Astrocyte (in vitro differentiated cells and primary cell): Measurements from ENCODE around the gene NPFF. TPM values are rescaled to one million over a fixed set of nuclear protein-coding genes. Genes with fewer than 3 reads are reported as not detected.

ENCODE experiments used
- DNase-seq: peaks from one replicate; pipeline ENCODE4 v3.0.0-alpha.2; 2010; ENCODE audit warnings: low read depth
- FAIRE-seq: peaks from 2 replicates; lab custom pipeline; 2011; peaks lifted over from hg19 to GRCh38; lab: Jason Lieb, UNC
- H2AFZ ChIP-seq: 2 replicates; pipeline ENCODE4 v1.6.0; 2012; ENCODE audit warnings: low read depth, low read length, inconsistent platforms
- H3K27ac ChIP-seq: 2 replicates; pipeline ENCODE4 v1.5.1; 2011; ENCODE audit warnings: low read depth, low read length, inconsistent platforms
- H3K27me3 ChIP-seq: 2 replicates; pipeline ENCODE4 v1.6.0; 2011; ENCODE audit warnings: low read length, inconsistent platforms; ENCODE audit not compliant: insufficient read depth
- H3K36me3 ChIP-seq: 2 replicates; pipeline ENCODE4 v1.5.1; 2011; ENCODE audit warnings: low read length, inconsistent platforms; ENCODE audit not compliant: insufficient read depth
- H3K4me1 ChIP-seq: 2 replicates; pipeline ENCODE4 v1.5.1; 2011; ENCODE audit warnings: low read length, inconsistent platforms; ENCODE audit not compliant: insufficient read depth
- H3K4me2 ChIP-seq: 2 replicates; pipeline ENCODE4 v1.6.0; 2012; ENCODE audit warnings: low read length, inconsistent platforms
- H3K4me3 ChIP-seq: 2 replicates; pipeline ENCODE4 v1.5.1; 2011; ENCODE audit warnings: low read depth, mild to moderate bottlenecking, low read length, inconsistent platforms; ENCODE audit not compliant: insufficient read depth
- H3K79me2 ChIP-seq: 2 replicates; pipeline ENCODE4 v1.6.0; 2012; ENCODE audit warnings: mild to moderate bottlenecking, low read length, inconsistent platforms; ENCODE audit not compliant: insufficient read depth
- H3K9ac ChIP-seq: 2 replicates; pipeline ENCODE4 v1.6.0; 2012; ENCODE audit warnings: mild to moderate bottlenecking, low read length, inconsistent platforms
- H3K9me3 ChIP-seq: 2 replicates; pipeline ENCODE4 v1.5.1; 2012; ENCODE audit warnings: low read depth, mild to moderate bottlenecking, low read length, inconsistent platforms; ENCODE audit not compliant: insufficient read depth
- H4K20me1 ChIP-seq: 2 replicates; pipeline ENCODE4 v1.6.0; 2012; ENCODE audit warnings: low read length, inconsistent platforms; ENCODE audit not compliant: insufficient read depth
- H3K27ac Mint-ChIP-seq: one replicate; pipeline ENCODE4 v1.8.0; 2021; ENCODE audit warnings: mild to moderate bottlenecking, mixed read lengths; ENCODE audit not compliant: unreplicated experiment
- H3K27me3 Mint-ChIP-seq: one replicate; pipeline ENCODE4 v1.8.0; 2021; ENCODE audit warnings: low read depth, mixed read lengths; ENCODE audit not compliant: unreplicated experiment
- H3K36me3 Mint-ChIP-seq: one replicate; pipeline ENCODE4 v1.8.0; 2021; ENCODE audit warnings: low read depth, mixed read lengths; ENCODE audit not compliant: unreplicated experiment
- H3K4me1 Mint-ChIP-seq: one replicate; pipeline ENCODE4 v1.8.0; 2021; ENCODE audit warnings: low read depth, mixed read lengths; ENCODE audit not compliant: unreplicated experiment
- H3K4me3 Mint-ChIP-seq: one replicate; pipeline ENCODE4 v1.8.0; 2021; ENCODE audit warnings: mild to moderate bottlenecking, moderate library complexity, mixed read lengths; ENCODE audit not compliant: unreplicated experiment
- H3K9me3 Mint-ChIP-seq: one replicate; pipeline ENCODE4 v1.8.0; 2021; ENCODE audit warnings: mild to moderate bottlenecking, mixed read lengths; ENCODE audit not compliant: unreplicated experiment
- CTCF ChIP-seq: IDR thresholded peaks from 2 replicates; pipeline ENCODE4 v1.5.1; 2011; ENCODE audit warnings: low read depth, mild to moderate bottlenecking, inconsistent platforms, low read length, moderate library complexity; ENCODE audit not compliant: insufficient read depth
- EZH2 ChIP-seq: IDR thresholded peaks from 2 replicates; pipeline ENCODE4 v1.6.1; 2012; ENCODE audit warnings: mild to moderate bottlenecking, low read length, inconsistent platforms; ENCODE audit not compliant: insufficient read depth
- total RNA-seq: library from RNA; stranded (reverse); gene quantifications from 2 replicates; pipeline ENCODE4 v1.2.1, GENCODE V29; 2021

NPFF gene
- total RNA-seq, 1 donor from 2014 or later: not detected

- peaks cover 3% of the 10 kb centered on the region for H3K36me3 ChIP-seq
- H3K4me2 ChIP-seq: peak overlapping the region; percentile 90
- no peaks in the 10 kb centered on the region for H3K27me3 ChIP-seq
- no peaks in the 10 kb centered on the region for H3K27me3 Mint-ChIP-seq
- peaks cover 9% of the 10 kb centered on the region for H3K36me3 Mint-ChIP-seq
- H3K4me1 ChIP-seq: peaks cover 49% of the 10 kb centered on the region
- no peaks in the 10 kb centered on the region for H3K9me3 ChIP-seq
- FAIRE-seq (no peak), DNase-seq (no peak)
- peaks cover 45% of the 10 kb centered on the region for H3K79me2 ChIP-seq
- no peak overlapping the region for H2AFZ ChIP-seq
- no peak overlapping the region for H3K27ac ChIP-seq
- TF ChIP-seq EZH2: no peak
- TF ChIP-seq CTCF: no peak
- H4K20me1 ChIP-seq: peaks cover 13% of the 10 kb centered on the region
- H3K9ac ChIP-seq: peak overlapping the region; percentile 92
- H3K4me3 ChIP-seq: peak overlapping the region; percentile 68
- H3K27ac Mint-ChIP-seq: peak overlapping the region; percentile 72
- no peaks in the 10 kb centered on the region for H3K9me3 Mint-ChIP-seq
- H3K4me1 Mint-ChIP-seq: peaks cover 22% of the 10 kb centered on the region
- H3K4me3 Mint-ChIP-seq: peak overlapping the region; percentile 84
Measured at GRCh38 chr12:53502331-53502730, 5.0 kb downstream of the NPFF start.

GRCh38 chr12:53501615-53502181 is 5.6 kb downstream of the NPFF start:
- Histone ChIP-seq H2AFZ (peak overlapping the region; percentile 81), H3K27me3 (no peaks in the 10 kb centered on the region), H3K79me2 (peaks cover 51% of the 10 kb centered on the region), H3K9ac (peak overlapping the region; percentile 92), H3K27ac (peak overlapping the region; percentile 87), H3K4me1 (peaks cover 48% of the 10 kb centered on the region), H3K36me3 (no peaks in the 10 kb centered on the region), H3K4me3 (peak overlapping the region; percentile 68), H4K20me1 (peaks cover 16% of the 10 kb centered on the region), H3K4me2 (peak overlapping the region; percentile 90), H3K9me3 (no peaks in the 10 kb centered on the region)
- Mint-ChIP-seq H3K4me3 (peak overlapping the region; percentile 84), H3K36me3 (peaks cover 9% of the 10 kb centered on the region), H3K4me1 (peaks cover 22% of the 10 kb centered on the region), H3K27me3 (no peaks in the 10 kb centered on the region), H3K27ac (peak overlapping the region; percentile 72), H3K9me3 (no peaks in the 10 kb centered on the region)
- TF ChIP-seq EZH2 (no peak), CTCF (no peak)
- no peak for DNase-seq
- FAIRE-seq: no peak
